GM18526 (cell line): ENCODE data around the gene ZC3H18.

Source experiments
- POLR2A ChIP-seq: IDR thresholded peaks from 3 replicates; pipeline ENCODE4 v1.6.1; 2011; ENCODE audit not compliant: insufficient read length; ENCODE audit errors: extremely low read depth

The ZC3H18 gene

DNA sequence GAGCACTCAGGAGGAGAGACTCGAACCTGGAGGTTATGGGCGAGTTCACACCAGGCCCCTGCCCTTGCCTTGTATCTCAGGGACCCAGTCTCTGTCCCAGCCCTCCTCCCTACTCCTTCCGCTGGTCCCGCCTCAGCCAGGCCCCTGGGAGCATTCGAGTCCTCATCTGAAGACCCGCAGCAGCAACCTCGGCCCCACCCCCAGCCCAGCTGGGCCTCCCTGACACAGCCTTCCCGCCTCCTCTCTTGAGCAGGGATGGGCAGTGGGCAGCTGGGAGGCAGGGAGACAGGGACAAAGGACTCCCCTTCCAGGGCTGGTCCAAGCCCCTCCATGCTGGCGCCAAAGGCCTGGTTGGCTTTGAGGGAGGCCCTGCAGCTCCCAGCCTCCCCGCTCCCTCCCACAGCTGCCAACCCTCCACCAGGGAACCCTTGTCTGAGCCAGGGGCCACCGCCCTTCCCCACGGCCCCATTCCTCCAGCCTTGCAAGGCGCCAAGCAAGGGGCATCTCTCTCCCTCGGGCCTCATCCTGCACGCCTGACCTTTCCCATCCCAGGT is 15.4 kb upstream of the ZC3H18 start:
- no peak for TF ChIP-seq POLR2A

DNA sequence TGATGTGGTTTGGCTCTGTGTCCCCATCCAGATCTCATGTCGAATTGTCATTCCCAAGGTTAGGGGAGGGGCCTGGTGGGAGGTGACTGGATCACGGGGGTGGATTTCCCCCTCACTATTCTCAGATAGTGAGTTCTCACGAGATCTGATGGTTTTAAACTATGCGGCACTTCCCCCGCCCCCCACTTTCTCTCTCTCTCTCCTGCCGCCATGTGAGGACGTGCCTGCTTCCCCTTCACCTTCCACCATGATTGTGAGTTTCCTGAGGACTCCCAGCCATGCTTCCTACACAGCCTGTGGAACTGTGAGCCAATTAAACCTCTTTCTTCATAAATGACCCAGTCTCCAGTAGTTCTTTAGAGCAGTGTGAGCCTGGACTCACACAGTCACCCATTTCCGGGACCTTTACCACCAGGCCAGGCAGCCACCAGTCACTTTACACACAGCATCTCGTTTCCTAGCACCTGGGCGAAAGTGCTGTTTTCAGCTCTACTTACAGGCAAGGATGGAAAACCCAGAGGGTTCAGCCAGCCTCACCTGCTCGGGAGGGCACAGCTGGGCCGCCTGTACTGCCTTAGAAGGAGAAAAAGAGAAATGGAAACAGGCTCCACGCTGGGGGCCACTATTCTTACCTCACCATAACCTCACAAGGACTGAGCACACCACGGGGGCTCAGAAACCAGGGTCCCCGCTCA is 13.8 kb upstream of the ZC3H18 start:
- TF ChIP-seq POLR2A = no peak

DNA sequence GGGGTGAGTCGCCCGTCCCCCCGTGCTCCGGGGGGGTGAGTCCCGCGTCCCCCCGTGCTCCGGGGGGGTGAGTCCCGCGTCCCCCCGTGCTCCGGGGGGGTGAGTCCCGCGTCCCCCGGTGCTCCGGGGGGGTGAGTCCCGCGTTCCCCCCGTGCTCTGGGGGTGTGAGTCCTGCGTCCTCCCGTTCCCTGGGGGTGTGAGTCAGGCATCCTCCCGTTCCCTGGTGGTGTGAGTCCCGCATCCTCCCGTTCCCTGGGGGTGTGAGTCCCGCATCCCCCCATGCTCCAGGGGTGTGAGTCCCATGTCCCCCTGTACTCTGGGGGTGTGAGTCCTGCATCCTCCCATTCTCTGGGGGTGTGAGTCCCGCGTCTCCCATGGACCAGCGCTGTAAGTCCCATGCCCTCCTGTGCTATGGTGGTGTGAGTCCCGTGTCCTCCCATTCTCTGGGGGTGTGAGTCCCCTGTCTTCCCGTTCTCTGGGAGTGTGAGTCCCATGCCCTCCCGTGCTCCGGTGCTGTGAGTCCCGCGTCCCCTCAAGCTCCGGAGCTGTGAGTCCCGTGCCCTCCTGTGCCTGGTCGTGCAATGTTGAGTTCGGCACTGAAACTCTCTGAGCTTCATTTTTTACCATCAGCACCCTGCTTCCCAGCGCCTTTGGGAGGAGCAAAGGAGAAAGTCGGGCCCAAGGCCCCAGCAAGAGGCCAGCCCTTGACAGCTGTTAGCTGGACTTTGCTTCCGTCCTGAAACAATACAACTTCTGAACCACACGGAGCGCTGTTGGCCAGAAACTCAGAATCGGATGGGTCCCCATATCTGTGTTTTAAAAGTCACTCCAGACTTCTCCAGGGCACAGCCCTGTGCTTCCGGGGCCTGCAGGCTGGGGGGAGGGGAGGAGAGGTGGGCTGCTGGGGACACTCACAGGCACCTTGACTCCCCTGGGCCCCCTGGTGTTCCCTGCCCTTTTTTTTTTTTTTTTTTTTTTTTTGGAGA is 11.5 kb upstream of the ZC3H18 start:
- TF ChIP-seq POLR2A = no peak

DNA sequence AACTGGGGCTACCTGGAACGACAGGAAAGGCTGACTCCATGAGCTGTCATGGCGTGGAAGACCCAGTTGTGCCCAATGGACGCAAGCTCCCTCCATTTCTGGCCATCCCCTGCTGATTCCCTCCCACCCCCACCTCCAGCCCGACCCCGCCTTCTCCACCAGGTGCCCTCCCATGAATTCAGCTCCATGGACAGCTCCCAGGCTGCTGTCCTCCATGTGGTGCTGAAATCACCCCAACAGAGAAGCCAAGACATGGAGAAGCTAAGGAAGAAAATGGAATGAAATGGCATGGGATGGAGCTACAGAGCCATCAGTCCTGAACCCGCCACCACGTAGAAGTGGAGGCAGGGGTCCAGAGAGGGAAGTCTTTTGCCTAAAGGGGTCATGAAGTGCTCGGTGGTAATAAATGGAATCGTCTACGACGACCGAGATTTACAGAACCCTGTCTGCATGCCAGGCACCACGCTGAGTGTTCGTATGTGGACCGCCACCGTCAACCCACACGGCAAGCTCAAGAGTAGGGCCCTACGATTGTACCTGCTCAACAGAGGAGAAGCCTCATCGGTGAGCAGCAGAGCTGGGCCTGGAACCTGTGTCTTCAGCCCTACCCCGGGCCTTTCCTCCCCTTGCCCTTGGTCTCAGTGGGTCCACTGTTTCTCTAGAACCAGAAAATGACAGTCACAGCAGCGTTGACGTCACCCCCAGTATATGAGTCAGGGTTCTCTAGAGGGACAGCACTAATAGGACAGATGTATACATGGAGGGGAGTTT is 9.3 kb upstream of the ZC3H18 start:
- no peak for TF ChIP-seq POLR2A

DNA sequence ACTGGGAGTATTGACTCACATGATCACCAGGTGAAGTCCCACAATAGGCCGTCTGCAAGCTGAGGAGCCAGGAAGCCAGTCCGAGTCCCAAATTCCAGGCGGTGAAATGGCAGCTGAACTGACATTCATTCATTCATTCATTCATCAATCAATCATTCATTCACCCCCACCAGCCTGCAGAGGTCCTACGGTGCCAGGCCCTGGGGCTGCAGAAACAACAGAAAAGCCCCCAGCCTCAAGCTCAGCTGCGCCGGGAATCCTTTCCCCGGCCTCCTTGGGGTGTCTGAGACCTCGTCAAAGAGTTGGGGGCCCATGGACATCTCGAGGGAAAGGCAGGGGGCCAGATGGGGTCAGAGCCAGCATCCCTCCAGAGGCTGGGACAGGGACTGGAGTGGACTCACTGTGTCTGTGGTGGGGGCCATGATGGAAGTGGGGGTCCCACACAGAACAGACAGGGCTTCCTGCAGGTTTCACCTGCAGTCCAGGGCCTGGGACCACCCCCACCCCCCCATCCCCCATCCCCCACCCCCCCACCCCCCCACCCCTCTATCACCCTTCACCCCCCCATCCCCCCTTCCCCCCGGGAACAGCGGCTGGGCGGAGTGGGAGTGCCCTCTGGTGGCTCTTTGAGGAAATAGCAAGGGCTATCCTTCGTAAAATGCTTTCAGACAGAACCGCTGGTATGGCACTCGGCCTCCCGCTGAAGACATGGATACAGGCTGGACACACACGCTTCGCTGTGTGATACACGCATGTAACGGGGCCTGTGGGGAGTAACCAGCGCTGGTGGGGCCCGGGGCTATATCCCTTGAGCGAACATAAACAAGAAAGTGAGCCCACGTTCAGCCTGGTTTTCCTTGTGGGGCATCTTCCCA is 8.5 kb upstream of the ZC3H18 start:
- TF ChIP-seq POLR2A = no peak

DNA sequence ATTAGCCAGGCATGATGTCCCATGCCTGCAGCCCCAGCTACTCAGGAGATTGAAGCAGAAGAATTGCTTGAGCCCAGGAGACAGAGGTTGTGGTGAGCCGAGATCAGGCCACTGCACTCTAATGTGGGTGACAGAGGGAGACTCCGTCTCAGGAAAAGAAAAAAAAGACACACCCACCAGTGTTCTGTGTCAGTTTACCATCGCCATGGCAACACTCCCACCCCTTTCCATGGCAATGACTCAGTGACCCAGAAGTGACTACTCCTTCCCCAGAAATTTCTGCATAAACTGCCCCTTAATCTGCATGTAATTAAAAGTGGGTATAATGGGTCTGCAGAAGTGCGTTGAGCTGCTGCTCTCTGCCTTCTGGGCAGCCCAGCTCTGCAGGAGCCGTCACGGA is 4.0 kb upstream of the ZC3H18 start:
- no peak for TF ChIP-seq POLR2A

DNA sequence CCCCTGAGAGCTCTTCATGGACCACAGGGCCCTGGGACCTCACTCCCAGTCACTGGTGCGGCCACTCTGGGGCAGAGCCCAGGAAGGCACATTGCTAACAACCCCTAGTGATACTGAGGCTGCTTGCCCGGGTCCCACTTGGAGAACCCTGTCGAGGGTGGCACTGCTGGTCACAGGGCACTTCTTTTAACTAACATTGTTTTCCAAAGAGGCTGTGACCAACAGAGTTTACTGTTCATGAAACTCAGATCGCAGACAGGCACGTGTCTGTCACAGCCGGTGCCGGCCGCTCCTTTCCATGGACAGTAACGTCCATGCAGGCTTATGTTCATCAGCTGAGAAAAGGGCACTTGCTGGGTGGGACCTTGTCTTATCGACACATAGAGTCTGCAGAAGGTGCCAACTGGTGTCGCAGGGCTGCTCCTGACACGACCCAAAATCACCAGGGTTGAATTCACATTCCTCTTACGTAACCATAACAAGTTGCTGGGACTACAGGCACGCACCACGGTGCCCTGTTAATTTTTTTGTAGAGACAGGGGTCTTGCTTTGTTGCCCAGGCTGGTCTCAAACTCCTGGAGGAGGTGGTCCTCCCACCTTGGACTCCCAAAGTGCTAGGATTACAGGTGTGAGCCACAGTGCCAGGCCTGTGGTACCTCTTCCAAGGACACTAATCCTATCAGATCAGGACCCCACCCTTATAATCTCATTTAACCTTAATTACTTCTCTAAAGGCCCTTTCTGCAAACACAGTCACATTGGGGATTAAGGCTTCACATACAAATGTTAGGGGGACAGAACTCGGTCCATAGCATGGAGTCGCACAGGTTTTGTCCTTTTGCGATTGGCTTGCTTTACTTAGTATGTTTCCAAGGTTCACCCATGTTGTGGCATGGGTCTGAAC is 1.2 kb upstream of the ZC3H18 start:
- no peak for TF ChIP-seq POLR2A

- no peak for TF ChIP-seq POLR2A
These were observed 604 bp upstream of the ZC3H18 start for GRCh38 chr16:88569614-88569984.

GRCh38 chr16:88570691-88571092 is 489 bp downstream of the ZC3H18 start:
- no peak for TF ChIP-seq POLR2A

DNA sequence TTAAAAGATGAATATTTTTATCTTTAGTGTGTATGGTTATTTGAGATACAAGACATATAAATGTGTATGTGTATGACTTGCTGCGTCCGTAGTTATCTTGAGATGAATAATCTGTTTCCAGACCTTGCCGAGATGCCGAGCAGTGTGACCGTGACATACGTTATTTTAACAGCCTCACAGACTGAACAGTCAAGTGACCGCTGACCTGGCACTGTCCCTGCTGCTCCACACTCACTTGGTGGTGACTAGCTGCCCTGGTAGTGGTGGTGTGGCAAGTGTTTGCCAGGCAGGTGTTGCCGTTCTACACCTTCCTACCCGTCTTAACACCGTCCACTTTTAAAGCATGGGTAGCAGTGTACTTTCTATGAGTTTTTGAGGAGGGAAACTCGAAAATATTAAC is 5.0 kb downstream of the ZC3H18 start:
- no peak for TF ChIP-seq POLR2A

- TF ChIP-seq POLR2A = no peak
These were observed 6.1 kb downstream of the ZC3H18 start for GRCh38 chr16:88576307-88576706.

GRCh38 chr16:88577166-88577565 is 7.0 kb downstream of the ZC3H18 start:
- no peak for TF ChIP-seq POLR2A

DNA sequence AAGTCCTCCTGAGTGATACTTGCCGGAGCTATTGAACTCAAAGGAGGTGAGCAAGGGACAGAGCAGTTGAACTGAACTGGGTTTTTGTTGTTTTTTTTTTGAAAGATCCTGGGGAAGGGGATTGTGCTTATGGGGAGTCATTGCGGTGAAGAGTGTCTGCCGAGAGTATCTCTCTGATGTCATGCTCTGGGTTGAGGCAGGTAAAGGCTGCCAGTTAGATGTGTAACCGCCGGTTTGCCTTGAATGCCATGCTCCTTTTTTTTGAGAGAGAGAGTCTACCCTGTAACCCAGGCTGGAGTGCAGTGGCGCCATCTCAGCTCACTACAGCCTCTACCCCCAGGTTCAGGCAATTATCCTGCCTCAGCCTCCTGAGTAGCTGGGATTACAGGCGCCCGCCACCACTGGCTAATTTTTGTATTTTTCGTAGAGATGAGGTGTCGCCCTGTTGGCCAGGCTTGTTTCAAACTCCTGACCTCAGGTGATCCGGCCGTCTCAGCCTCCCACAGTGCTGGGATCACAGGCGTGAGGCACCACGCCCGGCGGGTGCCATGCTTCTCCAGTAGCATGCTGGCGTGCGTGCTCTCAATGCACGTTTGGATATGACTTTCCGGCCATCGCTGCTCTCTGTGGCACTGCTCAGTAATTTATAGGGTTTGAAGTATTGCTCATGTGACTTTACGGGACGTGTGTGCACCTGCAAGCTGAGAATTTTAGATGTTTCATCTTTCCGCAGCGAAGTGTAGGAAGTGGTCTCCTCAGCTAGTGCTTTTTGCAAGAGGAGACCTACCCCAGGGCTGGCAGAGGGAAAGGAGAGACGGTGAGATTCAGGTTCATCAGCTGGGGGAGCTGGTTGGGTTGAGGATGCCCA is 8.5 kb downstream of the ZC3H18 start:
- TF ChIP-seq POLR2A = no peak

GRCh38 chr16:88580371-88580770 is 10.2 kb downstream of the ZC3H18 start:
- no peak for TF ChIP-seq POLR2A
